Measurements from ENCODE around the gene HPCAL1. TPM values are rescaled to one million over a fixed set of nuclear protein-coding genes. Genes with fewer than 3 reads are reported as not detected.

Gene HPCAL1
- total and polyA plus RNA-seq, 2 of the 8 experiments (the other 6 are each of a cell fraction or from before 2014, with no cell fraction given) = 5.8 to 8.6 TPM

DNA sequence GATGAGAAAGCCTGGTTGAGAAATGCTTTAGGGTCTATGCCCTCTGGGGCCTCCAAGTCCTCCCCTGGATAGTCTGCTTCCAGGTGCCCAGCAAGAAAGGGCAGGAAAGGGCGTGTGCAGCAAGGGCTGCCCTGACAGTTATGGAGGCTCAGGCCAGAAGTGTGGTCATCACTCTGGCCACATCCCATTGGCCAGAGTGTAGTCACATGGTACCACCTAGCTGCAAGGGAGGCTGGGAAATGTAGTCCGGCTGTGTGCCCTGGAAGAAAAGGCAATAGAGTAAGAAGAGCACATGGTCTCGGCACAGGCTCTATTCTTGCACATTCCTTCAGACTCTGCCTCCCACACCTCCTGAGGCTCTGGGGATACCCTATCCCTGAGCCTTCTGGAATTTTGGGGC lies 109.7 kb downstream of the HPCAL1 start:
- H3K14ac ChIP-seq (ENCODE audit: insufficient read length) = no peak overlapping the region
- H3K27me3 ChIP-seq (replicated peaks in 1 of 4; ENCODE audit: control insufficient read depth in 3 of 4, extremely low read depth in 1 of 4, insufficient read depth in 3 of 4, low read length in 3 of 4) = no peaks in the 10 kb centered on the region; a peak in 1 of 7 replicates
- H3K79me2 ChIP-seq (ENCODE audit: control insufficient read depth in 1 of 2, insufficient read depth in 2 of 2, low read length in 2 of 2) = no peaks in the 10 kb centered on the region
- no peak overlapping the region for H3K23ac ChIP-seq (ENCODE audit: insufficient read length)
- no peak overlapping the region for H3K9ac ChIP-seq (replicated peaks in 1 of 4; ENCODE audit: extremely low read depth in 1 of 4, low read depth in 3 of 4, low read length in 3 of 4)
- H3K36me3 ChIP-seq (ENCODE audit: control insufficient read depth in 2 of 4, insufficient read depth in 4 of 4, low read length in 3 of 4) = no peaks in the 10 kb centered on the region
- peak overlapping the region; percentile 95; the same call in 1 of the 2 replicates for H2BK15ac ChIP-seq (ENCODE audit: low read length)
- no peak overlapping the region for H2BK20ac ChIP-seq (ENCODE audit: low read length)
- peak overlapping the region; percentile 44; the same call in 1 of the 2 replicates for H2BK5ac ChIP-seq (ENCODE audit: low read depth, low read length)
- no peaks in the 10 kb centered on the region for H3K79me1 ChIP-seq (ENCODE audit: low read depth, low read length)
- no peak overlapping the region for H3K18ac ChIP-seq (ENCODE audit: extremely low read depth, low read length)
- no peak overlapping the region for H4K8ac ChIP-seq (ENCODE audit: extremely low read depth, insufficient read depth, low read length)
- ChIA-PET POLR2A (ENCODE audit: partially characterized antibody) (no interaction called here), CTCF (ENCODE audit: partially characterized antibody) (interaction anchor here (0.5 to 1.5 kb wide), 6 partner anchors 20 to 271 kb away, joined by 3 to 4 read pairs (median 4); no protein-coding TSS in a partner anchor)
- H4K20me1 ChIP-seq (replicated peaks in 1 of 2; ENCODE audit: control insufficient read depth in 1 of 2, insufficient read depth in 2 of 2, low read length in 2 of 2) = no peaks in the 10 kb centered on the region
- H4K5ac ChIP-seq (ENCODE audit: insufficient read length, low read depth, low read length) = no peak overlapping the region
- H3K56ac ChIP-seq (replicated peaks; ENCODE audit: insufficient read length, low read depth, low read length) = no peak overlapping the region
- H4K91ac ChIP-seq (replicated peaks; ENCODE audit: insufficient read length, low read length) = no peak overlapping the region
- no peaks in the 10 kb centered on the region for H3K23me2 ChIP-seq (ENCODE audit: low read depth, low read length)
- H3K4ac ChIP-seq (replicated peaks; ENCODE audit: insufficient read length, low read depth, low read length) = no peak overlapping the region
- no peak overlapping the region for H2BK12ac ChIP-seq (ENCODE audit: low read depth, low read length)
- FAIRE-seq (peak; percentile 32), DNase-seq (ENCODE audit: low read depth in 1 of 2, low spot score in 2 of 2) (peak in 1 of 2 experiments; percentile 62)
- 79% methylated on average over 3 of the region's 3 CpGs; no CpG with 5 or more reads in 1 of the 2 experiments for WGBS, 2 experiments (ENCODE audit: extremely low coverage in 1 of 2, insufficient coverage in 1 of 2, insufficient read length in 1 of 2, insufficient replicate concordance in 2 of 2, low coverage in 1 of 2, low lambda C conversion rate in 2 of 2, missing lambda C conversion rate in 1 of 2)
- no peak overlapping the region for H3K27ac ChIP-seq (ENCODE audit: low read depth, low read length)
- peak overlapping the region; percentile 79; the same call in 1 of the 2 replicates for H2AK5ac ChIP-seq (ENCODE audit: low read depth, low read length)
- H2BK120ac ChIP-seq (replicated peaks; ENCODE audit: low read depth, low read length) = no peak overlapping the region
- H3K4me3 ChIP-seq (ENCODE audit: extremely low read depth in 1 of 4, insufficient read depth in 2 of 4, low read depth in 3 of 4, low read length in 4 of 4) = no peak overlapping the region
- H2AFZ ChIP-seq (ENCODE audit: low read length) = no peak overlapping the region
- H3K4me1 ChIP-seq (replicated peaks in 1 of 4; ENCODE audit: control insufficient read depth in 3 of 4, insufficient read depth in 4 of 4, low read length in 3 of 4) = peaks cover 0 to 3% (median 2%) of the 10 kb centered on the region in 4 experiments; a peak in 3 of 7 replicates
- 0 out of 4 replicates have a peak, but pooled peaks cover 0 to 2% of the 10 kb centered on the region in 2 experiments for H3K9me3 ChIP-seq (ENCODE audit: insufficient read depth in 2 of 2, low read depth in 1 of 2, low read length in 1 of 2)
- H3K4me2 ChIP-seq (ENCODE audit: insufficient read depth in 1 of 2, low read depth in 2 of 2, low read length in 2 of 2) = no peak overlapping the region
- TF ChIP-seq, protein P1, sequence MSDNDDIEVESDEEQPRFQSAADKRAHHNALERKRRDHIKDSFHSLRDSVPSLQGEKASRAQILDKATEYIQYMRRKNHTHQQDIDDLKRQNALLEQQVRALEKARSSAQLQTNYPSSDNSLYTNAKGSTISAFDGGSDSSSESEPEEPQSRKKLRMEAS (IDR thresholded peaks at IDR 0.05) = peak; percentile 43; the same call in 1 of the 2 replicates
- TF ChIP-seq TAF7 (optimal IDR thresholded peaks at IDR 0.05; ENCODE audit: borderline replicate concordance, low read depth, low read length) (no peak), CREB1 (IDR thresholded peaks at IDR 0.05) (peak; percentile 56; the same call in 1 of the 2 replicates), TAF1 (IDR thresholded peaks at IDR 0.05; ENCODE audit: low read depth, low read length) (no peak), SP1 (IDR thresholded peaks at IDR 0.05; ENCODE audit: low read depth, low read length) (peak; percentile 72; the same call in 1 of the 2 replicates), YY1 (IDR thresholded peaks at IDR 0.05; ENCODE audit: low read depth, low read length) (peak; percentile 90), SIRT6 (IDR thresholded peaks at IDR 0.05; ENCODE audit: low read length) (no peak), SIX5 (IDR thresholded peaks at IDR 0.05; ENCODE audit: low read depth, low read length) (peak; percentile 79), SIN3A (conservative IDR thresholded peaks at IDR 0.05 in 1 of 2, IDR thresholded peaks at IDR 0.05 in 1 of 2; ENCODE audit: low read depth in 1 of 2, low read length in 2 of 2) (no peak), JUND (IDR thresholded peaks at IDR 0.05; ENCODE audit: low read length) (peak; percentile 23; the same call in 1 of the 2 replicates)
- TF ChIP-seq, protein P2, sequence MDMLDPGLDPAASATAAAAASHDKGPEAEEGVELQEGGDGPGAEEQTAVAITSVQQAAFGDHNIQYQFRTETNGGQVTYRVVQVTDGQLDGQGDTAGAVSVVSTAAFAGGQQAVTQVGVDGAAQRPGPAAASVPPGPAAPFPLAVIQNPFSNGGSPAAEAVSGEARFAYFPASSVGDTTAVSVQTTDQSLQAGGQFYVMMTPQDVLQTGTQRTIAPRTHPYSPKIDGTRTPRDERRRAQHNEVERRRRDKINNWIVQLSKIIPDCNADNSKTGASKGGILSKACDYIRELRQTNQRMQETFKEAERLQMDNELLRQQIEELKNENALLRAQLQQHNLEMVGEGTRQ (IDR thresholded peaks at IDR 0.05; ENCODE audit: low read length) = peak; percentile 84
- TF ChIP-seq, protein P3, sequence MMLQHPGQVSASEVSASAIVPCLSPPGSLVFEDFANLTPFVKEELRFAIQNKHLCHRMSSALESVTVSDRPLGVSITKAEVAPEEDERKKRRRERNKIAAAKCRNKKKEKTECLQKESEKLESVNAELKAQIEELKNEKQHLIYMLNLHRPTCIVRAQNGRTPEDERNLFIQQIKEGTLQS (IDR thresholded peaks at IDR 0.05; ENCODE audit: insufficient read depth, low read depth, low read length) = peak; percentile 64; the same call in 1 of the 2 replicates
